HG03469 (cell line): ENCODE measurements around the gene C15orf40.
"Not testable (repeated sequence)": the region's sequence is repeated elsewhere in the genome, so short reads cannot be mapped to it uniquely, and the experiment has no call there.

Experiments used
- ATAC-seq: cut with Tn5 transposase; IDR thresholded peaks from one replicate; pipeline ENCODE4 v1.9.1; 2021; ENCODE audit warnings: mild to moderate bottlenecking, moderate library complexity, moderate number of reproducible peaks; ENCODE audit not compliant: unreplicated experiment

The C15orf40 gene

GRCh38 chr15:82952158-82953081 is 59.0 kb downstream of the C15orf40 start, which contains the start of gene HOMER2:
Gene HOMER2, minus strand, starts transcription at chr15:82952720. Its CDS starts 185 bp downstream, at chr15:82952535.
- no peak for ATAC-seq

GRCh38 chr15:82951472-82952157 is 59.8 kb downstream of the C15orf40 start:
- ATAC-seq: no peak

- no peak for ATAC-seq
Measured at GRCh38 chr15:82950746-82951370, 60.6 kb downstream of the C15orf40 start.

- no peak for ATAC-seq
Measured at GRCh38 chr15:82950295-82950694, 61.1 kb downstream of the C15orf40 start.

GRCh38 chr15:82946155-82946701 is 65.2 kb downstream of the C15orf40 start:
- no peak for ATAC-seq

- no peak for ATAC-seq
Measured at GRCh38 chr15:82945326-82945725, 66.1 kb downstream of the C15orf40 start.

- no peak for ATAC-seq
Measured at GRCh38 chr15:82944821-82945220, 66.6 kb downstream of the C15orf40 start.

GRCh38 chr15:82944056-82944455 is 67.4 kb downstream of the C15orf40 start:
- ATAC-seq: no peak

GRCh38 chr15:82943176-82943575 is 68.3 kb downstream of the C15orf40 start:
- no peak for ATAC-seq

GRCh38 chr15:82942691-82943090 is 68.7 kb downstream of the C15orf40 start:
- no peak for ATAC-seq

GRCh38 chr15:82939678-82940077 is 71.8 kb downstream of the C15orf40 start:
- ATAC-seq: not testable (repeated sequence)
